ENCODE data around the gene POU2AF3.

DNA sequence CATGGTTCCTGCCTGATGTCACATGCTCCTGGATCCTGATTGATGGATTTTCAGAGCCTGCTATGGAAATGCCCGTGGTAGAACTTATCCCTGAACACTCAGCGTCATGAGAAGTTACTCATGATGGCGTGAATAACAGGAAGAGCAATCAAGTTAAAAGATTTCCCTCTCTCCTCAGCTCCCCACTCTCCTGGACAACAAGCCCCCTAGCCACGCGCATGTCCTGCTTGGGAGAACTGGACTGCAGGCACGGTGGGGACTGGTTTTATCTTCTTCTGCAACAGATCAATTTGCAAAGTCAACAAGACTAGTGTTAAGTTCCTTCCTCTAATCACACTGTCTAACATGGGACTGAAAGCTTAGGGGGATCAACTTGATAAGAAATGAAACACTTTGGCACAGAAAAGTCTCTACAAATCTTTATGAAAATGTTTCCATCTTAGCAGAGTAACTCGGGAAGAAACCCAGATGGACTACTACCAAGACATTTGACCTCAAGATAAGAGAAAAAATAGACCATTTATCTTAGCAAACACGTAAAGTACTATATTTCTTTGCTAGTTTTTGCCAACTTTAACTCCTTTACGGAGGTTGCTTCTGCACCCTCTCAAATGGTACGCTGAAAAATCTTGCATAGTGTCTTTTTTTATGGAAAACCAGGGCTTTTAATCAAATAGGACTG lies 53.2 kb downstream of the POU2AF3 start:
- no peak for TF ChIP-seq SREBF2 (IDR thresholded peaks at IDR 0.05)
- TF ChIP-seq, protein P1, sequence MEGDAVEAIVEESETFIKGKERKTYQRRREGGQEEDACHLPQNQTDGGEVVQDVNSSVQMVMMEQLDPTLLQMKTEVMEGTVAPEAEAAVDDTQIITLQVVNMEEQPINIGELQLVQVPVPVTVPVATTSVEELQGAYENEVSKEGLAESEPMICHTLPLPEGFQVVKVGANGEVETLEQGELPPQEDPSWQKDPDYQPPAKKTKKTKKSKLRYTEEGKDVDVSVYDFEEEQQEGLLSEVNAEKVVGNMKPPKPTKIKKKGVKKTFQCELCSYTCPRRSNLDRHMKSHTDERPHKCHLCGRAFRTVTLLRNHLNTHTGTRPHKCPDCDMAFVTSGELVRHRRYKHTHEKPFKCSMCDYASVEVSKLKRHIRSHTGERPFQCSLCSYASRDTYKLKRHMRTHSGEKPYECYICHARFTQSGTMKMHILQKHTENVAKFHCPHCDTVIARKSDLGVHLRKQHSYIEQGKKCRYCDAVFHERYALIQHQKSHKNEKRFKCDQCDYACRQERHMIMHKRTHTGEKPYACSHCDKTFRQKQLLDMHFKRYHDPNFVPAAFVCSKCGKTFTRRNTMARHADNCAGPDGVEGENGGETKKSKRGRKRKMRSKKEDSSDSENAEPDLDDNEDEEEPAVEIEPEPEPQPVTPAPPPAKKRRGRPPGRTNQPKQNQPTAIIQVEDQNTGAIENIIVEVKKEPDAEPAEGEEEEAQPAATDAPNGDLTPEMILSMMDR (IDR thresholded peaks at IDR 0.05) = no peak
- TF ChIP-seq, protein P2, sequence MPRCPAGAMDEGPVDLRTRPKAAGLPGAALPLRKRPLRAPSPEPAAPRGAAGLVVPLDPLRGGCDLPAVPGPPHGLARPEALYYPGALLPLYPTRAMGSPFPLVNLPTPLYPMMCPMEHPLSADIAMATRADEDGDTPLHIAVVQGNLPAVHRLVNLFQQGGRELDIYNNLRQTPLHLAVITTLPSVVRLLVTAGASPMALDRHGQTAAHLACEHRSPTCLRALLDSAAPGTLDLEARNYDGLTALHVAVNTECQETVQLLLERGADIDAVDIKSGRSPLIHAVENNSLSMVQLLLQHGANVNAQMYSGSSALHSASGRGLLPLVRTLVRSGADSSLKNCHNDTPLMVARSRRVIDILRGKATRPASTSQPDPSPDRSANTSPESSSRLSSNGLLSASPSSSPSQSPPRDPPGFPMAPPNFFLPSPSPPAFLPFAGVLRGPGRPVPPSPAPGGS (IDR thresholded peaks at IDR 0.05) = no peak
- TF ChIP-seq EP300 (IDR thresholded peaks at IDR 0.05) = no peak
- no peak for TF ChIP-seq POLR2A (IDR thresholded peaks at IDR 0.05; ENCODE audit: low read length)
- no peak for TF ChIP-seq NPAS2 (CRISPR knock-in tag; IDR thresholded peaks at IDR 0.05; ENCODE audit: borderline replicate concordance)
- no peak for TF ChIP-seq ESRRA (IDR thresholded peaks at IDR 0.05; ENCODE audit: borderline replicate concordance, low read length)
- TF ChIP-seq JUNB (IDR thresholded peaks at IDR 0.05) = no peak
- no peak for TF ChIP-seq TFCP2L1 (CRISPR knock-in tag; IDR thresholded peaks at IDR 0.05)
